Smooth muscle cell (in vitro differentiated cells): ENCODE data around the gene BEAN1. TPM values are rescaled to one million over a fixed set of nuclear protein-coding genes. Genes with fewer than 3 reads are reported as not detected.

ENCODE experiments used
- DNase-seq: peaks from one replicate; lab custom pipeline; 2025; ENCODE audit not compliant: unreplicated experiment; lab: John Stamatoyannopoulos, UW
- H2AFZ ChIP-seq: fragments of 200-600 bp; sonication (generic); 2 replicates; pipeline ENCODE4 v1.6.0; 2016; ENCODE audit warnings: antibody characterized with exemption, low read depth, mild to moderate bottlenecking
- H3F3A ChIP-seq: fragments of 200-600 bp; sonication (generic); 2 replicates; pipeline ENCODE4 v1.6.0; 2017; ENCODE audit warnings: antibody characterized with exemption, low read depth
- H3K27ac ChIP-seq: fragments of 200-600 bp; sonication (generic); 2 replicates; pipeline ENCODE4 v1.5.1; 2016; ENCODE audit warnings: low read depth, mild to moderate bottlenecking
- H3K27me3 ChIP-seq: fragments of 200-600 bp; sonication (generic); 2 replicates; pipeline ENCODE4 v1.6.1; 2016; ENCODE audit warnings: low read depth, mild to moderate bottlenecking
- H3K36me3 ChIP-seq: fragments of 200-600 bp; sonication (generic); 2 replicates; pipeline ENCODE4 v1.5.1; 2016; ENCODE audit warnings: low read depth
- H3K4me1 ChIP-seq: fragments of 200-600 bp; sonication (generic); 2 replicates; pipeline ENCODE4 v1.5.1; 2016; ENCODE audit warnings: low read depth
- H3K4me2 ChIP-seq: fragments of 200-600 bp; sonication (generic); 2 replicates; pipeline ENCODE4 v1.6.0; 2016; ENCODE audit warnings: mild to moderate bottlenecking
- H3K4me3 ChIP-seq: fragments of 200-600 bp; sonication (generic); 2 replicates; pipeline ENCODE4 v1.5.1; 2016; ENCODE audit warnings: mild to moderate bottlenecking
- H3K79me2 ChIP-seq: fragments of 200-600 bp; sonication (generic); 2 replicates; pipeline ENCODE4 v1.6.0; 2016; ENCODE audit warnings: low read depth, mild to moderate bottlenecking
- H3K9ac ChIP-seq: fragments of 200-600 bp; sonication (generic); 2 replicates; pipeline ENCODE4 v1.6.0; 2016; ENCODE audit warnings: low read depth
- H3K9me3 ChIP-seq: fragments of 200-600 bp; sonication (generic); replicated peaks from 2 replicates; pipeline ENCODE4 v1.5.1; 2016; ENCODE audit warnings: low read depth
- H4K20me1 ChIP-seq: fragments of 200-600 bp; sonication (generic); 2 replicates; pipeline ENCODE4 v1.6.0; 2016; ENCODE audit warnings: low read depth
- WGBS: methylation state at CpG from one replicate; pipeline ENCODE4 v1.1.7; 2016; ENCODE audit warnings: low lambda C conversion rate; 5-methylcytosine and 5-hydroxymethylcytosine counted together
- polyA plus RNA-seq: library from polyadenylated mRNA; unstranded; fragments of >200 nt; fragmentation: Nextera tagmentation; extraction: Ambion mirVana; gene quantifications from 2 replicates; pipeline ENCODE4 v1.2.1, GENCODE V29; 2016
- total RNA-seq: library from RNA; depleted of rRNA; stranded (reverse); fragments of >200 nt; gene quantifications from 2 replicates; pipeline ENCODE4 v1.2.3, GENCODE V29; 2014
- TF ChIP-seq, protein P1 (sequence below): fragments of 200-600 bp; sonication (generic); IDR thresholded peaks from 2 replicates; pipeline ENCODE4 v1.5.1; 2017; ENCODE audit warnings: borderline replicate concordance, mild to moderate bottlenecking, antibody characterized with exemption; ENCODE audit not compliant: insufficient read depth, poor library complexity, severe bottlenecking

The BEAN1 gene
- total and polyA plus RNA-seq, 2 experiments from 2014 or later: 0.94 to 4.9 TPM

- 76% methylated on average over 5 of the region's 5 CpGs for WGBS
- Histone ChIP-seq H3K9me3 (no peaks in the 10 kb centered on the region), H3K27ac (no peak overlapping the region), H3K79me2 (no peaks in the 10 kb centered on the region), H3F3A (no peaks in the 10 kb centered on the region), H3K4me2 (no peak overlapping the region), H3K27me3 (no peaks in the 10 kb centered on the region), H4K20me1 (no peaks in the 10 kb centered on the region), H3K9ac (no peak overlapping the region), H3K36me3 (no peaks in the 10 kb centered on the region), H3K4me3 (no peak overlapping the region), H2AFZ (no peak overlapping the region), H3K4me1 (no peaks in the 10 kb centered on the region)
- DNase-seq: no peak
- TF ChIP-seq, protein P1, sequence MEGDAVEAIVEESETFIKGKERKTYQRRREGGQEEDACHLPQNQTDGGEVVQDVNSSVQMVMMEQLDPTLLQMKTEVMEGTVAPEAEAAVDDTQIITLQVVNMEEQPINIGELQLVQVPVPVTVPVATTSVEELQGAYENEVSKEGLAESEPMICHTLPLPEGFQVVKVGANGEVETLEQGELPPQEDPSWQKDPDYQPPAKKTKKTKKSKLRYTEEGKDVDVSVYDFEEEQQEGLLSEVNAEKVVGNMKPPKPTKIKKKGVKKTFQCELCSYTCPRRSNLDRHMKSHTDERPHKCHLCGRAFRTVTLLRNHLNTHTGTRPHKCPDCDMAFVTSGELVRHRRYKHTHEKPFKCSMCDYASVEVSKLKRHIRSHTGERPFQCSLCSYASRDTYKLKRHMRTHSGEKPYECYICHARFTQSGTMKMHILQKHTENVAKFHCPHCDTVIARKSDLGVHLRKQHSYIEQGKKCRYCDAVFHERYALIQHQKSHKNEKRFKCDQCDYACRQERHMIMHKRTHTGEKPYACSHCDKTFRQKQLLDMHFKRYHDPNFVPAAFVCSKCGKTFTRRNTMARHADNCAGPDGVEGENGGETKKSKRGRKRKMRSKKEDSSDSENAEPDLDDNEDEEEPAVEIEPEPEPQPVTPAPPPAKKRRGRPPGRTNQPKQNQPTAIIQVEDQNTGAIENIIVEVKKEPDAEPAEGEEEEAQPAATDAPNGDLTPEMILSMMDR: no peak
These were observed 60.6 kb downstream of the BEAN1 start for GRCh38 chr16:66487580-66488275.

DNA sequence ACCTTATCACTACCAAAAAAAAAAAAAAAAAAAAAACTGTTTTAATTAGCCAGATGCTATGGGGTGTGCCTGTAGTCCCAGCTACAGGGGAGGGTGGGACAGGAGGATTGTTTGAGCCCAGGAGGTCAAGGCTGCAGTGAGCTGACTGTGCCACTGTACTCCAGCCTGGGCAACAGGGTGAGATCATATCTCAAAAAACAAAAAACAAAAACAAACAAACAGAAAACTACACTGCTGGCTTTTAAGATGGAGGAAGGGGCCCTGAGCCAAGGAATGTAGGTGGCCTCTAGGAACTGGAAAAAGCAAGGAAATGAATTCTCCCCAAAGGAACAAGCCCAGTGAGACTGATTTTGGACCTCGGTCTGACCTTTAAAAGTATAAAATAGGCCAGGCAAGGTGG is 61.4 kb downstream of the BEAN1 start:
- Histone ChIP-seq H3K4me1 (no peaks in the 10 kb centered on the region), H3F3A (no peaks in the 10 kb centered on the region), H3K4me2 (no peak overlapping the region), H3K4me3 (no peak overlapping the region), H3K9me3 (no peaks in the 10 kb centered on the region), H3K36me3 (no peaks in the 10 kb centered on the region), H3K27ac (no peak overlapping the region), H2AFZ (no peak overlapping the region), H3K9ac (no peak overlapping the region), H3K27me3 (no peaks in the 10 kb centered on the region), H3K79me2 (no peaks in the 10 kb centered on the region), H4K20me1 (no peaks in the 10 kb centered on the region)
- WGBS: 100% methylated on average over 1 of the region's 1 CpG
- no peak for DNase-seq
- TF ChIP-seq, protein P1: no peak

DNA sequence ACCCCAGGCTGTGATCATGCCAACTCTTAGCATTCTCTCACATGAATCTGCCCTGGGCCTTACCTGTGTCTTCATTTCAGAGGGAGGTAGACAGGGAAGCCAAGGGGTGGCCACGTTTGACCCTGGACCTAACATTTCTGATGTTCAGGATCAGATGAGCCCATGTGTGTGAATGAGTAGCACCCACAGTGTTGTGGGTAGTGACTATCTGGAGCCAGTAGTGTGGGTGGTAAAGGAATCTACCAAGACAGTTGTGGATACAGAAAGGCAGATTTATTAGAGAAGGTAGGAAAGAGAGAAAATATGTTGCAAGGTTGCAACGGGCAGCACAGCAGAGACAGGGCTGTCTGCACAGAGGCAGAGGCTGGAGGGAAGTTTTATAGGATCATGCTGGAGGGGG is 62.3 kb downstream of the BEAN1 start:
- 91% methylated on average over 2 of the region's 2 CpGs for WGBS
- no peak for DNase-seq
- no peaks in the 10 kb centered on the region for H4K20me1 ChIP-seq
- H3K27me3 ChIP-seq: no peaks in the 10 kb centered on the region
- no peaks in the 10 kb centered on the region for H3K79me2 ChIP-seq
- no peak overlapping the region for H3K4me2 ChIP-seq
- H3F3A ChIP-seq: no peaks in the 10 kb centered on the region
- H3K4me3 ChIP-seq: no peak overlapping the region
- TF ChIP-seq, protein P1: no peak
- no peaks in the 10 kb centered on the region for H3K9me3 ChIP-seq
- no peaks in the 10 kb centered on the region for H3K4me1 ChIP-seq
- no peak overlapping the region for H2AFZ ChIP-seq
- no peak overlapping the region for H3K27ac ChIP-seq
- no peak overlapping the region for H3K9ac ChIP-seq
- H3K36me3 ChIP-seq: no peaks in the 10 kb centered on the region

DNA sequence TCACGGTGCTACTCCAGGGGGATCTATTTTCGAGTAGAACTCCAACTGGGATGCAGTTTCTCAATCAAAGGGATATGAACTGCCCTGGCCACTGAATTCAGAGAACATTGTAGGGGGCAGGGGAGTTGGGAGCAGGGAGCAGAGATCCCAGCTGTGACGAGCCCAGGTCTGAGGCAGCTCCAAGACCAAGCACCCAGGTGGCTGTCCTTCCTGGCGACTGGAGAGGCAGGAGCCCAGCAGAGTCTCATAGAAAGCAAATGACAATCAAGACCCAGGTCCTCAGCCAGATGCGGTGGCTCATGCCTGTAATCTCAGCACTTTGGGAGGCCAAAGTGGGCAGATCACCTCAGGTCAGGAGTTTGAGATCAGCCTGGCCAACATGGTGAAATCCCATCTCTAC is 62.7 kb downstream of the BEAN1 start:
- no peak for DNase-seq
- no peak overlapping the region for H2AFZ ChIP-seq
- 91% methylated on average over 5 of the region's 5 CpGs for WGBS
- no peaks in the 10 kb centered on the region for H3K4me1 ChIP-seq
- H3K4me2 ChIP-seq: no peak overlapping the region
- H3F3A ChIP-seq: no peaks in the 10 kb centered on the region
- no peaks in the 10 kb centered on the region for H4K20me1 ChIP-seq
- H3K27ac ChIP-seq: no peak overlapping the region
- H3K4me3 ChIP-seq: no peak overlapping the region
- no peak overlapping the region for H3K9ac ChIP-seq
- TF ChIP-seq, protein P1: no peak
- H3K36me3 ChIP-seq: no peaks in the 10 kb centered on the region
- no peaks in the 10 kb centered on the region for H3K27me3 ChIP-seq
- no peaks in the 10 kb centered on the region for H3K79me2 ChIP-seq
- no peaks in the 10 kb centered on the region for H3K9me3 ChIP-seq
